ENCODE results near the gene OR4K13.

Gene OR4K13

DNA sequence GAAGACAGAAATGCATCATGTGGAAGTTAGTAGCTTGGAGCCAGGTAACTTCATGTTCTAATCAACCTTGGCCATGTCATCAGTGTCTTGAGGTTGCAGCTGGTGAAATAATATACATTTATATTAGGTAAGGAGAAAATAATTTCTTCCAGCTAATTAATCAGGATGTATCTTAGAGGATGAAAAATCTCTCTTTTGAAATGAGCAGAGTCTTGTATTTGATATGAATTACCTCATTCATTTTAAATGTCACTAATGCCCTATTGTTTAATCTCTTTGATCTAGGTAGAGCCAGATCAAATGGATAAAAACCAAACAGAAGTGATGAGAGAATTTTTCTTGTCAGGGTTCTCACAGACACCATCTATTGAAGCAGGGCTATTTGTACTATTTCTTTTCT, 34.0 kb downstream of the OR4K13 start, which contains the start of gene OR4Q2:
TSS of gene OR4Q2 (plus strand) at position 301 of the 400 bp plus-strand sequence.
- Histone ChIP-seq H3K36me3 (ENCODE audit: low read length) (no peaks in the 10 kb centered on the region), H3K4me3 (ENCODE audit: insufficient read depth, low read length, poor library complexity, severe bottlenecking) (no peak within 1 kb of the TSS), H3K27me3 (ENCODE audit: low read length) (no peaks in the 10 kb centered on the region), H3K27ac (ENCODE audit: low read depth, low read length) (no peak within 1 kb of the TSS), H3K4me2 (ENCODE audit: low read depth, low read length, poor library complexity, severe bottlenecking) (no peak within 1 kb of the TSS), H4K20me1 (ENCODE audit: low read depth, low read length) (no peaks in the 10 kb centered on the region), H3K79me2 (ENCODE audit: insufficient read depth, low read length) (no peaks in the 10 kb centered on the region), H3K9ac (ENCODE audit: low read length) (no peak within 1 kb of the TSS), H3K9me2 (replicated peaks; ENCODE audit: insufficient read depth, low read length) (no peaks in the 10 kb centered on the region), H3F3A (ENCODE audit: insufficient read depth) (no peaks in the 10 kb centered on the region), H2AFZ (ENCODE audit: low read depth, low read length, severe bottlenecking) (no peak within 1 kb of the TSS), H3K9me3 (ENCODE audit: insufficient read depth, low read length) (no peaks in the 10 kb centered on the region)
- TF ChIP-seq, protein P1, sequence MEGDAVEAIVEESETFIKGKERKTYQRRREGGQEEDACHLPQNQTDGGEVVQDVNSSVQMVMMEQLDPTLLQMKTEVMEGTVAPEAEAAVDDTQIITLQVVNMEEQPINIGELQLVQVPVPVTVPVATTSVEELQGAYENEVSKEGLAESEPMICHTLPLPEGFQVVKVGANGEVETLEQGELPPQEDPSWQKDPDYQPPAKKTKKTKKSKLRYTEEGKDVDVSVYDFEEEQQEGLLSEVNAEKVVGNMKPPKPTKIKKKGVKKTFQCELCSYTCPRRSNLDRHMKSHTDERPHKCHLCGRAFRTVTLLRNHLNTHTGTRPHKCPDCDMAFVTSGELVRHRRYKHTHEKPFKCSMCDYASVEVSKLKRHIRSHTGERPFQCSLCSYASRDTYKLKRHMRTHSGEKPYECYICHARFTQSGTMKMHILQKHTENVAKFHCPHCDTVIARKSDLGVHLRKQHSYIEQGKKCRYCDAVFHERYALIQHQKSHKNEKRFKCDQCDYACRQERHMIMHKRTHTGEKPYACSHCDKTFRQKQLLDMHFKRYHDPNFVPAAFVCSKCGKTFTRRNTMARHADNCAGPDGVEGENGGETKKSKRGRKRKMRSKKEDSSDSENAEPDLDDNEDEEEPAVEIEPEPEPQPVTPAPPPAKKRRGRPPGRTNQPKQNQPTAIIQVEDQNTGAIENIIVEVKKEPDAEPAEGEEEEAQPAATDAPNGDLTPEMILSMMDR (IDR thresholded peaks at IDR 0.05; ENCODE audit: insufficient read depth, low read length, poor library complexity, severe bottlenecking) = no peak
- no peak for TF ChIP-seq EZH2phosphoT487 (conservative IDR thresholded peaks at IDR 0.05; ENCODE audit: low read length)

DNA sequence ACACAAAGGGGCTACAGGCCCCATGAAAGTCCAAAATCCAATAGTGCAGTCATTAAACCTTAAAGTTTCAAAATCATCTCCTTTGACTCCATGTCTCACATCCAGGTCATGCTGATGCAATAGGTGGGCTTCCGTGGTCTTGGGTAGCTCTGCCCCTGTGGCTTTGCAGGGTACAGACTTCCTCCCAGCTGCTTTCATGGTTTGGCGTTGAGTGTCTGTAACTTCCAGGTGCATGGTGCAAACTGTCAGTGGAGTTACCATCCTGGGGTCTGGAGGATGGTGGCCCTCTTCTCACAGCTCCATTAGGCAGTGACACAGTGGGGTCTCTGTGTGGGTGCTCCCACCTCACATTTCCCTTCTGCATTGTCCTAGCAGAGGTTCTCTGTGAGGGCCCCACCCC, 42.4 kb downstream of the OR4K13 start:
- Histone ChIP-seq H3K4me2 (ENCODE audit: low read depth, low read length, poor library complexity, severe bottlenecking) (no peak overlapping the region), H2AFZ (ENCODE audit: low read depth, low read length, severe bottlenecking) (no peak overlapping the region), H4K20me1 (ENCODE audit: low read depth, low read length) (no peaks in the 10 kb centered on the region), H3K36me3 (ENCODE audit: low read length) (no peaks in the 10 kb centered on the region), H3K79me2 (ENCODE audit: insufficient read depth, low read length) (no peaks in the 10 kb centered on the region), H3K27ac (ENCODE audit: low read depth, low read length) (no peak overlapping the region), H3K27me3 (ENCODE audit: low read length) (no peaks in the 10 kb centered on the region), H3K4me3 (ENCODE audit: insufficient read depth, low read length, poor library complexity, severe bottlenecking) (no peak overlapping the region), H3K9me2 (replicated peaks; ENCODE audit: insufficient read depth, low read length) (no peaks in the 10 kb centered on the region), H3K9me3 (ENCODE audit: insufficient read depth, low read length) (no peaks in the 10 kb centered on the region), H3K9ac (ENCODE audit: low read length) (no peak overlapping the region), H3F3A (ENCODE audit: insufficient read depth) (no peaks in the 10 kb centered on the region)
- no peak for TF ChIP-seq EZH2phosphoT487 (conservative IDR thresholded peaks at IDR 0.05; ENCODE audit: low read length)
- TF ChIP-seq, protein P1 (IDR thresholded peaks at IDR 0.05; ENCODE audit: insufficient read depth, low read length, poor library complexity, severe bottlenecking) = no peak
